Thyroid gland (tissue), 4 donors: Measurements from ENCODE around the gene OPN1MW2.
"Not testable (repeated sequence)": the region's sequence is repeated elsewhere in the genome, so short reads cannot be mapped to it uniquely, and the experiment has no call there.

Experiments
- POLR2A ChIP-seq, 2 donors: fragments of 450-650 bp; IDR thresholded peaks; one replicate each; pipeline ENCODE4 v1.6.1; 2017; ENCODE audit warnings: antibody characterized with exemption in 2 of 2, mild to moderate bottlenecking in 2 of 2, moderate library complexity in 1 of 2
- TF ChIP-seq, protein P1 (sequence below), 6 experiments: fragments of 200-600 bp in 3 of 6; fragments of 450-650 bp in 3 of 6; sonication (generic) in 3 of 6; IDR thresholded peaks; one replicate each; pipeline ENCODE4 v1.5.1; 2016 to 2019; ENCODE audit warnings: antibody characterized with exemption in 6 of 6, mild to moderate bottlenecking in 2 of 6, inconsistent platforms in 1 of 6, moderate library complexity in 1 of 6

DNA sequence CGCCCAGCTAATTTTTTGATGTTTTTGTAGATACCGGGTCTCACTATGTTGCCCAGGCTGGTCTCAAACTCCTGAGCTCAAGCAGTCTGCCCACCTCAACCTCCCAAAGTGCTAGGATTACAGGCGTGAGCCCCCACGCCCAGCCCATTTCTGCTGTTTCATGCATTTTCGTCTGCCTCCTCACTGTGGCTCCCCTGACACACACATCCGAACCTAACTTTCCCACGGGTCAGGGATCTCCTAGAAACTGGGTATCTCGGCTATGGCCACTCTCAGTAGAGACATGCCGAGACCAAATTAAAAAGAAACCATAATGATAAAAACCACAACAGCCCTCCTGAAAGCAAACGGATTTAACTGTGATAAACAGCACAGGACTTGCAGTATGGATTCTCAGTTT lies 28.5 kb downstream of the OPN1MW2 start:
- TF ChIP-seq, protein P1, sequence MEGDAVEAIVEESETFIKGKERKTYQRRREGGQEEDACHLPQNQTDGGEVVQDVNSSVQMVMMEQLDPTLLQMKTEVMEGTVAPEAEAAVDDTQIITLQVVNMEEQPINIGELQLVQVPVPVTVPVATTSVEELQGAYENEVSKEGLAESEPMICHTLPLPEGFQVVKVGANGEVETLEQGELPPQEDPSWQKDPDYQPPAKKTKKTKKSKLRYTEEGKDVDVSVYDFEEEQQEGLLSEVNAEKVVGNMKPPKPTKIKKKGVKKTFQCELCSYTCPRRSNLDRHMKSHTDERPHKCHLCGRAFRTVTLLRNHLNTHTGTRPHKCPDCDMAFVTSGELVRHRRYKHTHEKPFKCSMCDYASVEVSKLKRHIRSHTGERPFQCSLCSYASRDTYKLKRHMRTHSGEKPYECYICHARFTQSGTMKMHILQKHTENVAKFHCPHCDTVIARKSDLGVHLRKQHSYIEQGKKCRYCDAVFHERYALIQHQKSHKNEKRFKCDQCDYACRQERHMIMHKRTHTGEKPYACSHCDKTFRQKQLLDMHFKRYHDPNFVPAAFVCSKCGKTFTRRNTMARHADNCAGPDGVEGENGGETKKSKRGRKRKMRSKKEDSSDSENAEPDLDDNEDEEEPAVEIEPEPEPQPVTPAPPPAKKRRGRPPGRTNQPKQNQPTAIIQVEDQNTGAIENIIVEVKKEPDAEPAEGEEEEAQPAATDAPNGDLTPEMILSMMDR (IDR thresholded peaks at IDR 0.05), result not testable (repeated sequence)
- not testable (repeated sequence) for TF ChIP-seq POLR2A (IDR thresholded peaks at IDR 0.05)
